ENCODE measurements around the gene SCGB1C1.
"Not testable (repeated sequence)": the region's sequence is repeated elsewhere in the genome, so short reads cannot be mapped to it uniquely, and the experiment has no call there.

Gene SCGB1C1

DNA sequence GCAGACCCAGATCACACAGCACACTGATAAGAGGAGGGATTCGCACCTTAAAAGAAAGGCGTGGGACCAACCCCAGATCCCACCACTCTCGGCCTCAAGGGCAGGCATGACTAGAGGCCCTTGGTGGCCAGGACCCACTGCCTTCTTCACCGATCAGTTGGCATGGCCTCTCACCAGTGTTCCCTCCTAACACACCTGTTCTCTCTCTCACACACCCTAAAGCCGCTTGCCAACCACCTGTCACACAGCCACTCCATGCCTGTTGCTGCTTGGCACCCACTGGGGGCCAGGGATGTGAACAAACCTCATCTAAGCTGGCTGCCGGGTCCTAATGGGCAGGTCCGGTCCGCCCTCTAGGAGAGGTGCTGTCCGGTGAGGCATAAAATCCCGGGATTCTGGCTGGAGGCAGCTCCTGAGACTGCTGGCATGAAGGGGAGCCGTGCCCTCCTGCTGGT, at the start of gene SCGB1C1:
Gene SCGB1C1, plus strand, starts transcription at position 405 of the 455 bp plus-strand sequence. Its CDS starts 22 bp downstream, at position 427.
- DNase-seq (ENCODE audit: low spot score) = not testable (repeated sequence)

DNA sequence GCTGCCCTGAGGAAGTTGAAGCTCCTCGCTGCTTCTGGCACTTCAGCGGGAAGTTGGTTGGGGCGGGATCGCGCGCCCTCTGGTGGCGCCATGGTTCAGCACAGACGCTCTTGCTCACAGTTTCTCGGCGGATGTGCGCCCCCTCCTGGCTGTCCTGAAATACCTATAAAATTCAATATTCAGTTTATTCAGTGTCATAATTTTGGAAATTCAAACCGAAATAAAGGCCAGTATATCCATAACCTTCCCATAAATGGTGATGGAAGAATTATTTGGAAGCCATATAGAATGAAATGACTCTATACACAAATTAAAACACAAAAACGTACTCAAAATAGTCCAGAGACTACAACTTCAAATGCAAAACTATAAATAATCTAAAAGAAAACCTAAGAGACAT, 12.6 kb upstream of the SCGB1C1 start:
- DNase-seq (ENCODE audit: low spot score) = not testable (repeated sequence)

DNA sequence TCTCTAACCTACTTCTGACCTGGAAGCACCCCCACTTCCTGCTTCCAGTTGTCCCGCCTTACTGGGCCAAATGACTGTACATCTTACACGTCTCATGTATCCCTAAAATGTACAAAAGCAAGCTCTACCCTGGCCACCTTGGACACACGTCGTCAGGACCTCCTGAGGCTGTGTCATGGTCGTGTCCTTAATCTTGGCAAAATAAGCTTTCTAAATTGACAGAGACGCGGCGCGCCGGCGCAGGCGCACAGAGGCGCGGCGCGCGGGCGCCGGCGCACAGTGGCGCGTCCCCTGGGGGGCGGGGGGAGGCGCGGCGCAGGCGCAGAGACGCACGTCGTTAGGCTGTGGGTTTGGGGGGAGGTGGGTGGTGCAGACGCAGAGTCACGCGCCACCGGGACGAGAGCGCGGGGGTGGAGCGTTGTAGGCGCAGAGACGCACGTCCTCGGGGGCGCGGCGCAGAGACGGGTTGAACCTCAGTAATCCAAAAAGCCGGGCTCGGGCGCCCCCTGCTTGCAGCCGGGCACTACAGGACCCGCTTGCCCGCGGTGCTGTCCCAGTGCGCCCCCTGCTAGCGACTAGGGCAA, 3.6 kb upstream of the SCGB1C1 start:
- DNase-seq (ENCODE audit: low spot score) = not testable (repeated sequence)

DNA sequence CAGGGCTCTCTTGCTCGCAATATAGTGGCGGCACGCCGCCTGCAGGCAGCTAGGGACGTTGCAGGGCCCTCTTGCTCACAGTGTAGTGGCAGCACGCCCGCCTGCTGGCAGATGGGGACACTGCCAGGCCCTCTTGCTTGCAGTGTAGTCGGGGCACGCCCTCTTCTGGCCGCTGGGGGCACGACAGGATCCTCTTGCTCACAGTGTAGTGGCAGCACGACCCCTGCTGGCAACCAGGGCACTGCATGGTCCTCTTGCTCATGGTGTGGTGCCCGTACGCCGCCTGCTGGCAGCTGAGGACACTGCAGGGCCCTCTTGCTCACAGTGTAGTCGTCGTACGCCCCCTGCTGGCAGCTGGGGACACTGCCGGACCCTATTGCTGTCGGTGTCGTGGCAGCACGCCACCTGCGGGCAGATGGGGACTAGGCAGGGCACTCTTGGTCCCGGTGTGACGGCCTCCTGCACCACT, 3.0 kb upstream of the SCGB1C1 start:
- DNase-seq (ENCODE audit: low spot score) = not testable (repeated sequence)

DNA sequence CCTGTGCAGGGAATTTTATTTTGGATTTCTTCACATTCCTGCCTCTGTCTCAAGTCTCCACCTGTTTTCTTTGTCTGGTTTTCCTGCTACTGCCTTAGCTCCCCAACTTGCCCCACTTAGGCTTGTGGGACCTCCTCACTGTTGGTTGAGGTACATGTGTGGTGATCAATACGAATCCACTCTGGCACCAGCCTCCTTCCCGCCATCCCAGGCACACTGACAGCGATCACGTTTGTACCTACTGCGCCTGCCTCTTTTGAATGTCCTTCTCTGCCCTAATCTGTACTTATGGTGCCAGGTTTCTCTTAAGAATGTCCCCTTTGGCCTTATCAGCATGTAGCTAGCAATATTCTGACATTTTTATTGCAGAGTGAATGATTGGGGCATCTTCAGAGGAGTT, 2.3 kb upstream of the SCGB1C1 start:
- DNase-seq (ENCODE audit: low spot score) = not testable (repeated sequence)

DNA sequence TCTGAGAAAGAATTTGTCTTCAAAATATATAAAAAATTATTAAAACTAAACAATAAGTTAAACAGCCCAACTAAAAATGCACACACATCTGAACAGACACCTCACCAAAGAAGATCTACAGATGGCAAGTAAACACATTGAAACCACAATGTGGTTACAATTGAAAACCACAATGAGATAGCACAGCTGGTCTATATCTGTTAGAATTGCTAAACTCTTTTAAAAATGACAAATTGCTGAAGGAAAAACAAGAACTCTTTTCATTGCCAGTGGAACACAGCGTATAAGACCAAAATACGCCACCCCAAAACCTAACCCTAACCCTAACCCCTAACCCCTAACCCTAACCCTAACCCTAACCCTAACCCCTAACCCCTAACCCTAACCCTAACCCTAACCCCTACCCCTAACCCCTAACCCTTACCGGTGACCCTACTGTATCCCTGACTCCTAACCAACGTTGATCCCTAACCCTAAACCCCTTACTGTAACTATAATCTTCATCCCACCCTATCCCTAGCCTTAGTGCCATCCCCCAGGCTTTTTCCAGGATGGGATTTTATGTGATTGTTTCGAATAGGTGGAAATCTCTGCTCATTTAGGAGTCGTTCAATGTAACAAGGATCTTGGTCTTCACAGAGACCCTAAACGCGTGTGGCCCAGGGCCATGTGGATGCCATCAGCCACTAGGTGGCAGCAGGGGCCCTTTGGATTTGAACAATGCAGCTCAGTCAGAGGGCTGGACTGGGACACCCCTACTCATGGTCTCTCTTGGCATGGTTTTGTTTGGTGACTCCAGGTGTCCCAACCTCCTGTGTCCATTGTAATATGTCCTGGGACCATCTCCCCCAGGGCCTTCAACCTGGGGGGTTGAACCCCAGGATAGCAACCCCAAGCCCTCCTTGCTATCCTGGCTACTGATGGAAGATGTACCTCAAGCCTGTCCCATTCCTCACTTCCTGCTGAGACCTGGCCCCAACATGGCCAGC, 1.1 kb upstream of the SCGB1C1 start:
- not testable (repeated sequence) for DNase-seq (ENCODE audit: low spot score)

DNA sequence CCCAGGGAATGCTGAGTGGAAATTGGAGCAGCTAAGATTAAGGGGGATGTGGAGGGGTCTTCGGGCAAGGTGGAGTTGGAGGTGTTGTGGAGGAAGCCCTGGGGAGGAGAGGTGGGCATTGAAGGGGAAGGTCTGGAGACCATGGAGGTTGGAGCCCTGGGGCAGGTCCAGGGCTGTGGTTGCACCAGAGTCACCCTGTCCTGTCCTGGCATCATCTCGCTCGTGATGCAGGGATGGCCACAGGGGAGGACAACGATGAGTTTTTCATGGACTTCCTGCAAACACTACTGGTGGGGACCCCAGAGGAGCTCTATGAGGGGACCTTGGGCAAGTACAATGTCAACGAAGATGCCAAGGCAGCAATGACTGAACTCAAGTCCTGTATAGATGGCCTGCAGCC, 603 bp downstream of the SCGB1C1 start:
- DNase-seq (ENCODE audit: low spot score) = not testable (repeated sequence)

- no peak for DNase-seq (ENCODE audit: low spot score)
Observed at GRCh38 chr11:196786-197731, 4.2 kb downstream of the SCGB1C1 start.

DNA sequence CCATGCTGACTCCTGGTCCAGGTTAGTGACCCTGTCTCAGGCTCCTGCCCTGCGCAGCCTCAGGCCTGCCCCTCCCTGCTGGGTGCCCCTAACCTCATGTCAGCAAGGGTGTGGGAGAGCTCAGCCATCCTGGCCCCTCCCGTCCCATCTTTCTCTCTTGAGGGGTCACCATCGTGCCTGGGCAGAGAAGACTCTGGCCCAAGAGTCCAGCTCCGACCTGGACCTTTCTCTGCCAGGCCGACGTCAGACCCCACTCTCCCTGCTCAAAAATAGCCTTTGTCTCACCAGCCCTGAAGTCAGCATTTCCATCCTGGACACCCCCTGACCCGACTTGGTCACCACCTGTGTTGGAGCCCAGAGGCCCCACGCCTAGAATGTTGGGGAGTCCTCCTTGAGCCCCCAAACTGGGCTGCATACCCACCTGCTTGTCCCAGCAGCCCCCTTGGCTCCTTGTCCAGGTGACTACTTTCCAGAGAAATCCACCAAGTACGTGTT, 4.9 kb downstream of the SCGB1C1 start:
- DNase-seq (ENCODE audit: low spot score) = no peak

DNA sequence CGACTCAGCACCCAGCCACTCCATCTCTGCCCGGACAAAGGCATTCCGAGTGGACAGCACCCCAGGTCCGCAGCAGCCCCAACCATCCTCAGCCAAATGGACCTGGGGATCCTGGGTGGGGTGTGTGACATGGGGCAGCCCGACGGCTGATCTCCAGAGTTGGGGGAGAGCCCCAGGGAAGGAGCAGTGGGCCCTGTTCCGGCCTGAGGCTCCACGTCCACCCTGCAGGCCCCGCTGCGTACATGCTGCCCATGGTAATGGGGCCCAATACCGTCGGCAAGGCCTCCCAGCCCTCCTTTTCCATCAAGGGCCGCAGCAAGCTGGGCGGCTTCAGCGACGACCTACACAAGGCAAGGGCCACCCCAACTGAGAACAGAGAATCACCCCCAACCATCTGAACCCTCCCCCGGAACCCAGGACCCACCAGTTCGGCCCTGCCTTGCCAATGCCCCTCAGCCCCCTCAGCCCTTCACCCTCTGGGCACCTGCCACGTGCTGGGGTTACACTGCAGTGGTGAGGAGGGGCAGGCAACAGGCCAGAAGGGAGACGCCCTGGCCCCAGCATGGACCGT, 5.4 kb downstream of the SCGB1C1 start:
- DNase-seq (ENCODE audit: low spot score) = no peak

- no peak for DNase-seq (ENCODE audit: low spot score)
Observed at GRCh38 chr11:199004-199581, 6.2 kb downstream of the SCGB1C1 start.

DNA sequence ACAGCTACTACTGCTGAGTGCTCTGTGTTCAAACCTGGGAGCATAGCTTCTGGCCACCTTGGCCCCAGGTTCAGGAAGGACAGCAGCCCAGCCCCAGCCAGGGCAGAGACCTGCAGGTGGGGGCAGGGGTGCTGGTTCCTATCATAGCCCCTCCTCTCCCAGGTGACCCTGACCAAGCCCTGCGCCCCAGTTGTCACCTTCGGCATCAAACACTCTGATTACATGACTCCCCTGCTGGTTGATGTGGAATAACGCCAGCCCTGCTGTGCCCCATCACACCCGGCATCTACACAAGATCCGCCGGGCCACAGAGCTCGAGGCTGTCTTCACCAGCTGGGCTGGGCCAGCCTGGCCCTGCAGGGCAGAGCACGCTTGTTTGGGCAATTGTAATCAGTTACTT, 6.9 kb downstream of the SCGB1C1 start:
- no peak for DNase-seq (ENCODE audit: low spot score)

GRCh38 chr11:200224-201003, 7.5 kb downstream of the SCGB1C1 start:
- DNase-seq (ENCODE audit: low spot score) = no peak

- no peak for DNase-seq (ENCODE audit: low spot score)
Observed at GRCh38 chr11:201966-202365, 9.1 kb downstream of the SCGB1C1 start.

DNA sequence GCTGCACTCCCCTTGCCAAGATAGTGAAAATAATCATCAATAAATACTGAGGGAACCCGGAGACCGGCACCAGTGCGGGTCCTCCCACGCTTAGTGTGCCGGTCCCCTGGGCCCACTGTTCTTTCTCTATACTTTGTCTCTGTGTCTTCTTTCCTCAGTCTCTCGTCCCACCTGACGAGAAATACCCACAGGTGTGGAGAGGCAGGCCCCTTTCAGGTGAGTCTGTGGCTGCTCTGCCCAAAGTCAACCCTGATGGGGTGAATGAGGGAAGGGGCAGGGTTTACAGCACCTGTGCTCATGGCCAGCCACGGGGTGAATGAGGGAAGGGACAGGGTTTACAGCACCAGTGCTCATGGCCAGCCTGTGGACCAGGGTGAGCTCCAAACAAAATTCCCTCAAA, 9.6 kb downstream of the SCGB1C1 start:
- DNase-seq (ENCODE audit: low spot score) = no peak

- no peak for DNase-seq (ENCODE audit: low spot score)
Observed at GRCh38 chr11:203056-203944, 10.4 kb downstream of the SCGB1C1 start.

DNA sequence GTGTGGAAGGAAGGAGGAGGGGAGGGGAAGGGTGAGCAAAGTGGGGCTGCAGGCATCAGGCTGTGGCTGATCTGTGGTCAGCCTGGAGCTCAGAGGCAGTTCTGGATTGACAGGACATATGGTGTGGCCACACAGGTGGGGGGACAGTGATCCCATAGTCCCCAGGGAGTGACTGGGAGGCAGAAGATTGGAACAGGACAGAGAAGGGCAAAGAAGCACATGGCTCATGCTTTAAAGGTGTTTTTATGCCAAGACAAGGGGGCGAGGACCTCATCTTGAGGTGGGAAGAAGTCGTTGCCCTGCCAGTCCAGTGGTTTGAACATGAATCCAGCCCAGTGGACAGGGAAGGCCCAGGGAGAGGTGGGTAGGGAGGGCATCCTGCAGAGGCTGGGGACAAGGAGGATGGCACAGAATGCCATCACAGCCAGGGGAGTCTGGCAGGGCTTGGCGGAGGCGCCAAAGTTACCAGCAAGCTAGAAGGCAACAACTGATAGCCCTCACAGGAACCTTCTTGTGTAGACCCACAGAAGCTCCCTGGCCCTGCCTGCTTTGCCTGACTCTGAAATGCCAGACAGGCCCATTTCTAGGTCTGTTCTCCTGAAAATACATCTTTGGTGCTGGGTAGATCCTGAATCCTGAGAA, 11.2 kb downstream of the SCGB1C1 start:
- no peak for DNase-seq (ENCODE audit: low spot score)

GRCh38 chr11:204587-205109, 11.8 kb downstream of the SCGB1C1 start:
- DNase-seq (ENCODE audit: low spot score) = no peak

Measured in CD4-positive, alpha-beta T cell treated with Interleukin-6 at 100 ng/mL for 8 hours (primary cell).